Hematopoietic multipotent progenitor cell treated with erythropoietin and hydrocortisone succinate and interleukin-3 and kit ligand, for 8 days (in vitro differentiated cells): ENCODE data around the gene SKAP1.
"Not testable (repeated sequence)": the region's sequence is repeated elsewhere in the genome, so short reads cannot be mapped to it uniquely, and the experiment has no call there.

ENCODE experiments used
- DNase-seq: peaks from one replicate; pipeline ENCODE4 v3.0.0-alpha.2; 2015

The SKAP1 gene

DNA sequence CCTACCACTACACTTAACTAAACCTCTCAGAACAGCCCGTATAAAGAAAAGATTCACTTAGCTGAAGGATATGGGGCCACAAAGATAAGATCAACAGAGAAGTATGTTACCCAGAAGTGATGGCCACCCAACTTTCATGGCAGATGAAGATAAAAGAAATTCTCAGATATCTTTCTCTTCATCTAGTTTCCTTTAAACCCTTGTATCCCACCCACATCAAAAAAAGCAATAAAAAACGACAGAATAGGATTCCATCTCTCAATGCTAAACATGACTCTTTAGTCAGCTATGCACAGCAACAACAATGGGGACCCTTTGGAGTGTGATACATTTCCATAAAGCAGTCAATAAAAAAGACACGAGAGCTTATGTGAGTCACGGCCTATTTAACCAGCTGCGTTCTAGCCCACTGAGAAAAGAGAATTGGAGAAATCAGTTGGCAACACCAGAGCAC lies 235.9 kb downstream of the SKAP1 start:
- peak; percentile 6 for DNase-seq

- no peak for DNase-seq
Measured at GRCh38 chr17:48192321-48192731, 237.7 kb downstream of the SKAP1 start.

DNA sequence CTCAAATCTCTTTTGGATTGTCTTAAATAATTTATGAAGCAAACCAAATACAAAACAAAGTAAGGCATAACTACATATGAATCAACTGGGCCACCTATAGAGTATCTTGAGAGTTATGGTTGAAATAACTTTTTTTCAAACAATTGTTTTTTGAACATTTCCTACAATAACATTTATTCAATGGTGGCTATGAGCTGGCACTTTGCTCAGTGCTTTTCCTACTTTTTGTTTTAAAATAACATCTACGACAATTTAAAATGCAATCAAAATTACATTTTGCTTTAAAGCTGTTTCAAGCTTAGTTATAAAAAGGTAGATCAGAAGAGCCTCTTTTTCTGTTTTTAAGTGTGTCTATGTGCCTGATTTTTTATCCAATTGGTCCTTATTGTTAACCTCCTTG lies 238.7 kb downstream of the SKAP1 start:
- DNase-seq, result no peak

- no peak for DNase-seq
Measured at GRCh38 chr17:48190871-48191270, 239.1 kb downstream of the SKAP1 start.

DNA sequence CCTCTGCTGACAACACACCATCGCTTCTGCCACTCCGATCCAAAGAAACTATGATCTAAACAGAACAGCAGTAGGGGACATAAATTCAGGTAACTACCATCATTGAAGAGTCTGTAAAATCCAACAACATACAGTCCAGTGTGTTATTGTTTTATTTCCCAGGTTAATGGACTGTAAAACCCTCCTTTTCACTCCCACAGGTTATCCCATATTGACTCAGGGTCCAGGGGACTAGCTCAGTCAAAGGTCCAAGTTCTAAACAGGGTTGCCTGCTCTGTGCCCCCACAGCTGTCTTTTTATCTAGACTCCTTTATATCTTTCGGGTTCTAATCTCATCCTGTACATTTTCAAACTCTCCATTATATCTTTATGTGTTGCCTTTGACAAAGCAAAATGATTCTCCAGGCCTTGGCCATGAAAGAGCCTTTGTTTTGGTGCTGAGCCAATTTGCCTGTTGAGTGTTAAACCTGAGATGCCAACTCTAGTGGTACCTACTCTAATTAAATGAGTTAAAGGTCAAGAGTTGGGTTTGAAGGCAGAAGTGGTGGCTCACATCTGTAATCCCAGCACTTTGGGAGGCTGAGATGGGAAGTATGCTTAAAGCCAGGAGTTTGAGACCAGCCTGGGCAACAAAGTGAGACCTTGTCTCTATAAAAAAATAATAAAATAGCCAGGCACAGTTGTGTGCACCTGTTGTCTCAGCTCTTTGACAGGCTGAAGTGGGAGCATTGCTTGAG lies 242.0 kb downstream of the SKAP1 start:
- no peak for DNase-seq

GRCh38 chr17:48186317-48186716 lies 243.7 kb downstream of the SKAP1 start:
- DNase-seq, result not testable (repeated sequence)

DNA sequence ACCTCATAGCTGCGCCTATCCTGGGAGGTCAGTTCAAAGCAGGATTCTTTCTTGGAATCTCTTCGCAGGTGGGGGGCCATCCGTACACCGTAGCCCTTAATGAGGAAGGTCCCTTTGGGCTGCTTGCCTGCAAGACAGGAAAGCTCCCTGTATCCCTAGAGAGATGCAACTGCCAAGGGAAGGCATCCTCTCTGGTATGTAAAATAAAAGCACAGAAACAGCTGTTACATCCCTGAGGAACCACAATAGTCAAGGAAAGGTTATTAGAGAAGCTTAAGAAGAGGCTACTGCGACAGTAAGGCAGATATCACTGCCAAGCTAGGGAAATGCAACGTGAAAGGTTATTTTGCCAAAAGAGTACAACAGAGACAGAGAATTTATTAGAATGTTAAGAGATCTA lies 245.3 kb downstream of the SKAP1 start:
- DNase-seq, result no peak

- no peak for DNase-seq
Measured at GRCh38 chr17:48181653-48182052, 248.4 kb downstream of the SKAP1 start.

DNA sequence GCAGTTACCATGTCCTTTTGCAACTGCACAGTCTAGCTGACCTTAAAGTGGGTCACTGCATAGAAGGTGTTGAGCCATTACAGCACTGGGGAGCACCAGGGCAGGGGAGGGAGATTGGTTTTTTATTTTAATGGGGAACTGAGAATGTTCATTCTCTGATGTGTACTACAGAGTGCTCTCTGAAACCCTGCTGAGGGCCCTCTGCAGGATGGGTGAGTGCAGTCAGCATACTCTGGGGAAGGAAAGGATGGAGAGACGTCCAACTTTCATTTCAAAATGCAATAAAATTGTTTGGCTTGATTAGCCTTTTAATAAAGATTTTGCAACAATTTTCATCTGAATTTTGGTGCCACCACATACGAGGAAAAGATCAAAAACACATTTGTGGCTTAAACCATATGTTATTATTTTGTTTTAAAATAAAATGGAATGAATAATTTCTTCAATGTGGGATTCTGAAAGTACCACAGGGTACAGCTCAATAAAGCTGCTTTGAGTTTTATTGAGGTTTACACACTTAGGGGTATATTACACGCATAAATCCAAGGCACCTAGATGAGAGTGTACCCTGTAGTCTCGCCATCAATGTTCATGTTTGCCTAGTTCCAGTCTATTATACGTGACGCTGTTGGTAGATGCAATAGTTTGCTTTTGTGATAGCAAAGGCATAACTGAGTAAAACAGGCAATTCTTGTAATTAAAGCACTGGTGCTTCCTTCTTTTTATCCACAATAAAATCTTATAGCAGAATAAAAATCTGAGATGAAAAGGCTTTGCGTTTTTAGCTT lies 249.0 kb downstream of the SKAP1 start:
- DNase-seq, result no peak

DNA sequence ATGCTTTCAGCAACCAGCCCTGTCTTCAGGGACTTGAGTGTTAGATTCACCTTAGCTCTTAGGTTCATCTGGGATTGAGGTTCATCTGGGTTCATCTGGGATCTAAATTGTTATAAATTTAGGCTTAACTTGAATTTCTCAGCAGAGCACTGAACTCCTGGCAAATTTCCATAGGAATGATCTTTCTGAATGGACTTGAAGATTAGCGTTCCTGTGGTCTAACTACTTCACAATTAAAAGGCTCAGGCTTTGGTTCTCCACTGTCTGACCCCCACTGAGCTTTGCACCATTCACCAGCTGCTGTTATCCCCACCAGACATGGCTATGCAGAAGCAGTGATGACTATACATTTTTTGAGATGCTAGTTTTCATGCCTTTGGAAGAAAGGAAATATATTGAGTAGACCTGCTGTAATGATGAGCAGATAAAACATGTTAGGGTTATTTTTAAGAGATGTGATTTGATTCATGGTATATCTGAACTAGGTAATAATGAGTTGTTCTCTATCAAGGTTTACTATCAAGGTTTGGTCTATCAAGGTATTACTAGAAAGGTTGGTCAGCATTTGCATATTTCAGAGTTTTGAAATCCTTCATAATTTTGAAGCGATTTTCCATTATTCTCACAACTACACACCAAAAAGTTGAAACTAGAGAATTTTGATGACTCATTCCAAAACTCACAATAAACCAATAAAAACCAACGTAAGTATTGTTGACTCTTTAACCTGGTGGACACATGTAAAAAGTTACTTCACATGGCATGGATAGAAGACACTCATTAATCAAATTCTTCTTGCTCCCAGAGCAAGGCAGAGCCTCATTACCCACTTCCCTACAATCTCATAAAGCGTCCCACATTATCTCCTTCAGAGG lies 250.7 kb downstream of the SKAP1 start:
- DNase-seq, result no peak

GRCh38 chr17:48178317-48178716 lies 251.7 kb downstream of the SKAP1 start:
- DNase-seq, result no peak

DNA sequence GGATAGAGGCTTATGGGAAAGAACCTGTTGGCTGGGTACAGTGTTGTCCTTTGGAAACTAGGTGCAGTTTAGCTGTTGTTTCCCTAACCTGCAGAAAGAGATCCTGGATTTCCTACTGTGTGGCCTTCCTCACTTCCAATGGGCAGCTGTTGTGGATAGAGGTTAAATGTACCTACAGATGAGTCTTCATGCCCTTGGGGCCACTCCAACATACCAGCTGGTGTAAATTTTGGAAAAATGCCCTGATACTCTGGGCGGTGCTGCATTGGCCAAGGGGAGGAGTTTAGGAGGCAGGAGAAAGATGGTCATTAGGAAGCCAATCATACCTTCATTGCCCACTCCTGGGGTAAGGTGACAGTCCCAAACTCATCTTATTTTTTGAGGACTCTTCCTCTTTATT lies 252.2 kb downstream of the SKAP1 start:
- no peak for DNase-seq

GRCh38 chr17:48176471-48176855 lies 253.6 kb downstream of the SKAP1 start:
- DNase-seq, result no peak

- no peak for DNase-seq
Measured at GRCh38 chr17:48175692-48176470, 254.1 kb downstream of the SKAP1 start.

- DNase-seq, result no peak
Measured at GRCh38 chr17:48174833-48175523, 255.0 kb downstream of the SKAP1 start.

GRCh38 chr17:48173191-48173984 lies 256.6 kb downstream of the SKAP1 start:
- DNase-seq, result no peak

DNA sequence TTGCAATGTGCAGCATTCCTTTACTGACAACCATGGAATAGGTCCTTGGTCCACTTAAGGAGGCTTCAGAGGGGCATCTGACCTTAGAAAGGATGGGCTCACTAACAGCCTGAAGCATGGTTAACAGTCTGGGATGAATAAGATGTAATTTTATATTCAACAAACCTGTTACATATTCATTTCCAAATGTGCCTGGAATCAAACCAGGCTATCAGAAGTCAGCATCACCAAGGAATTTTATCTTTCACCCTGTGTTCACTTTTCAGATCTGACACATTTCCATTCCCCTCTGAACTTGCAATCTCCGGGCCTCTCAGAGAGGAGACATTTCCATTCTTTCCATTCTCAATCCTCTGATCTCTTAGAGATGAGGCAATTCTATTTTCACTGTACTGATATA lies 260.1 kb downstream of the SKAP1 start:
- no peak for DNase-seq

DNA sequence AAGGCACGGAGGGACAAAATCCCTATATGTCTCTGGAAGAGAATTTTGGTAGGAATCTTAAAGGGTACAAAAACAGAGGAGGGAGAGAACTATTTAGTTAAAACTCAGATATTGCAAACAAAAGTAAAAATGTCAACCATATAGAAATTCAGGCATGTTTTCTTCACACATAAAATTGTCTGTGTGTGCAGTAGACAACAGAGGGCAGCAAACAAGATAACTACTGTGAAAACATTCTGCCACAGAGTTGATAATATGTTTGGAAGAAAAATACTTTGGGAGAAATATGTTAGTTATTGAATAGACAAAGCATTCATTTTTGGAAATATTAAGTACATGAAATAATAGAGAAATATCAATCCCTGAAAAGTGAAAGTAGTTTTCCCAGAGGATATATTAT lies 266.2 kb downstream of the SKAP1 start:
- no peak for DNase-seq

- no peak for DNase-seq
Measured at GRCh38 chr17:48162946-48163506, 267.0 kb downstream of the SKAP1 start.

- DNase-seq, result no peak
Measured at GRCh38 chr17:48162306-48162934, 267.6 kb downstream of the SKAP1 start.
